GM18520 (cell line): Measurements from ENCODE around the gene DSCAML1.
"Not testable (repeated sequence)": the region's sequence is repeated elsewhere in the genome, so short reads cannot be mapped to it uniquely, and the experiment has no call there.

Experiments
- ATAC-seq: cut with Tn5 transposase; IDR thresholded peaks from one replicate; pipeline ENCODE4 v1.9.1; 2021; ENCODE audit not compliant: unreplicated experiment

DSCAML1 gene

GRCh38 chr11:117765068-117765467 lies 31.9 kb downstream of the DSCAML1 start:
- no peak for ATAC-seq

GRCh38 chr11:117763465-117763864 lies 33.6 kb downstream of the DSCAML1 start:
- not testable (repeated sequence) for ATAC-seq

GRCh38 chr11:117761993-117762392 lies 35.0 kb downstream of the DSCAML1 start:
- no peak for ATAC-seq

GRCh38 chr11:117759305-117759704 lies 37.7 kb downstream of the DSCAML1 start:
- no peak for ATAC-seq

GRCh38 chr11:117754030-117754429 lies 43.0 kb downstream of the DSCAML1 start:
- ATAC-seq: no peak

- ATAC-seq: no peak
These were observed 44.2 kb downstream of the DSCAML1 start for GRCh38 chr11:117752721-117753237.

- no peak for ATAC-seq
These were observed 44.9 kb downstream of the DSCAML1 start for GRCh38 chr11:117752071-117752470.

GRCh38 chr11:117750916-117751662 lies 45.9 kb downstream of the DSCAML1 start:
- no peak for ATAC-seq

GRCh38 chr11:117750357-117750756 lies 46.7 kb downstream of the DSCAML1 start:
- no peak for ATAC-seq

GRCh38 chr11:117749541-117749910 lies 47.5 kb downstream of the DSCAML1 start:
- ATAC-seq: no peak

- ATAC-seq: no peak
These were observed 48.1 kb downstream of the DSCAML1 start for GRCh38 chr11:117748771-117749540.

GRCh38 chr11:117747892-117748291 lies 49.1 kb downstream of the DSCAML1 start:
- no peak for ATAC-seq

- ATAC-seq: no peak
These were observed 51.7 kb downstream of the DSCAML1 start for GRCh38 chr11:117745346-117745745.

- ATAC-seq: no peak
These were observed 52.4 kb downstream of the DSCAML1 start for GRCh38 chr11:117744471-117745150.

- ATAC-seq: no peak
These were observed 53.7 kb downstream of the DSCAML1 start for GRCh38 chr11:117743121-117743815.

- no peak for ATAC-seq
These were observed 58.6 kb downstream of the DSCAML1 start for GRCh38 chr11:117738246-117738957.

GRCh38 chr11:117735350-117735977 lies 61.6 kb downstream of the DSCAML1 start:
- no peak for ATAC-seq

GRCh38 chr11:117734601-117735024 lies 62.4 kb downstream of the DSCAML1 start:
- ATAC-seq: no peak

- ATAC-seq: no peak
These were observed 63.7 kb downstream of the DSCAML1 start for GRCh38 chr11:117733316-117733715.
